ENCODE measurements around the gene UGT2B7.
"Not testable (repeated sequence)": the region's sequence is repeated elsewhere in the genome, so short reads cannot be mapped to it uniquely, and the experiment has no call there.

The UGT2B7 gene

GRCh38 chr4:69096111-69096656 lies at the start of gene UGT2B7:
UGT2B7 (plus strand) TSS chr4:69096474; CDS start chr4:69096521, 47 bp downstream.
- no peak for DNase-seq

GRCh38 chr4:69049860-69050259 lies 46.4 kb upstream of the UGT2B7 start:
- no peak for DNase-seq

GRCh38 chr4:69050853-69051575 lies 45.3 kb upstream of the UGT2B7 start:
- DNase-seq = not testable (repeated sequence)

DNA sequence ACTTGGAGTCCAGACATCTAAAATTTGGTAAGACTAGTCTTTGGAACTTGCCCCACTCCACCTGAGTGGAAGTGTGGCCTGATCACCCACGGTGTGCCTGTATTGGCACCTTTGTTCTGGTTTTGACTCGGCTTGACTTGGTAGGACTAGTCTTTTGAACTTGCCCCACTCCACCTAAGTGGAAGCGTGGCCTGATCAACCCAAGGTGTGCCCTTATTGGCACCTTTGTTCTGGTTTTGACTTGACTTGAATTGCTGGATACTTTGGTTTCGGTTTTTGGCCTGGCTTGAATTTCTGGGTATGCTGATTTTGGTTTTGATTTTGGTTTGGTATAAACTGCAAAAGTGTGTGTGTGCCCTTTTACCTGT lies 44.7 kb upstream of the UGT2B7 start:
- no peak for DNase-seq

DNA sequence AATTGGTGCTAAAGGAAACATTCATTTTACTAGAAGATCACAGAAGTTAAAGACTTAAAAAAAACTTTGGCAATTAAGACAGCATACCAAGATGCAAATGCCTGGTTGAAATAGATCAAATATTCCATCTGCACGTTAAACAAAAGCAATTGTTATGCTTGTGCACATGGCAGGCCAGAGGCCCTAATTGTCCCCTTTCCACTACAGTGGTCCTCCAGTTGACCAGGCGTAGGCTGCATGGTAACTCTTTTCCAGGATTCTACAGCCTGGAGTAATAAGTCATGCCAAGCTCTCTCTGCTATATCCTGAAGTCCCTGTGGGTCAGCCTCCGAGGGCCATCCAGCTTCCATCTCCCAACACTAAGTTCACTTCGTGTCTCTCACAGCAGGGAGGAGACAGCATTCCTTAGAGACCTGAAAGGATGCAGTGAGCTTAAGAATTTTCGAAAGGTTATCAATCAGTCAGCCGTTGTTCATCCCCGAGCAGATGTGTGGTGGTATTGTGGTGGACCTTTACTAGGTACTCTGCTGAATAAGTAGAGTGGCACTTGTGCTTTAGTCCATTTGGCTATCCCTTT lies 42.9 kb upstream of the UGT2B7 start:
- not testable (repeated sequence) for DNase-seq

DNA sequence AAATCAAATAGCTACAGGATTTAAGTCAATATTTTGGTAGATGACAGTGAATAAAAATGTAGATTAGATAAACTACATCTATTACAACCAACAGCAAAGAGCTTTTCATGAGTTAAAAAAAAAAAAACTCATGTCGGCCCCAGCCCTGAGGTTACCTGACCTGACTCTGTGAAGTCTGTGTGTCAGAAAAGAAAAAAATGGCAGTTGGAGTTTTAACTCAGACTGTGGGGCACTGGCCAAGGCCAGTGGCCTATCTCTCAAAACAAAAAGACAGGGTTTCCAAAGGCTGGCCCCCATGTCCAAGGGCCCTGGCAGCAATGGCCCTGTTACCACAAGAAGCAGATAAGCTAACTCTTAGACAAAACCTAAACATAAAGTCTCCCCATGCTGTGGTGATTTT lies 42.2 kb upstream of the UGT2B7 start:
- not testable (repeated sequence) for DNase-seq

- no peak for DNase-seq
Measured at GRCh38 chr4:69054578-69055200, 41.6 kb upstream of the UGT2B7 start.

DNA sequence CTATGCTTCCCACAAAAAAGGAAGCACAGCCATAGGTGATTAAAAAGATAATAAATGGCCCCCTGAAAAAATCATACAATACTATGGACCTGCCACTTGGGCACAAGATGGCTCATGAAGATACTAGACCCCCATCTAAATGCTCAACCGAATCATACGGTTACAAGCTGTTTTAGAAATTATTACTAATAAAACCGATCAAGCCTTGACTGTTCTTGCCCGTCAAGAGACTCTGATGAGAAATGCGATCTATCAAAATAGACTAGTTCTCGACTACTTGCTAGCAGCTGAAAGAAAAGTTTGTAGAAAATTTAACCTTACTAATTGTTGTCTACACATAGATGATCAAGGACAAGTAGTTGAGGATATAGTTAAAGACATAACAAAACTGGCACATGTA lies 40.1 kb upstream of the UGT2B7 start:
- no peak for DNase-seq

- no peak for DNase-seq
Measured at GRCh38 chr4:69056921-69057550, 39.2 kb upstream of the UGT2B7 start.

DNA sequence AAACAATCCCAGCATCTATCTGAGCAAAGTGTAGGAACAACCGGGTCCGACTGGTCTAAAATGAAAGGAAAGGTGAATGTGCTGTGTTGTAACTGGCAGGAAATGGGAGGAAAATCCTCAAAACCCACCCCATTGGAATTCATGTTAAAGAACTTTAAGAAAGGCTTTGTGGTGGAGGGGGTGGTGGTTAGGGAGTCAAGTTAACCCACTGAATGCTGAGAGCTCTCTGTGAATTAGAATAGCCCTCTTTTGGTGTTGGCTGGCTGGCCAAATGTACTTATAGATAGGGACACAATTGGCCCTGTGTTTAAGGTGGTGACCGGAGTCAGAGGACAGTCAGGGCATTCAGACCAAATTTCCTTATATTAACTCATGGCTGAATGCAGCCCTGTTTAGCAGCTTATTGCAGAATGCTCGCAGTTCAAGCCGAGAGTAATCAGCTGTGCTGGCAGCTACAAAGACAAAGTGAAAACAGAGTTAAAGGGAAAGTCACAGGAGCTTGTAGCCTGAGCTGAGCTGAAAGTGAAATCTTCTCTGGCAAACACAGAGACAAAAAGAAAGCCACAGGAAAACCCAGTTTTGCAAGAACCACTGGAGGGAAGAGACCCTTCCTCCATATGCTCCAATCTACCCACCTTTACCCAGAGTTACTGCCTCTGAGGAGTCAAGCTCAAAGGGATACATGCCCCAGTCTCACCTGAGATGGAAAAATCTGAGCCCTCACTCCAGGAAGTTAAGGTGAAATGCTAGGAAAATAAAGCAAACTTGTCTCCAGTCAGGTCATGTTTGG lies 38.5 kb upstream of the UGT2B7 start:
- DNase-seq = peak in 7 of 51 donors; percentile 1 to 10 (median 3)

- DNase-seq = no peak
Measured at GRCh38 chr4:69058410-69059059, 37.7 kb upstream of the UGT2B7 start.

GRCh38 chr4:69060651-69061308 lies 35.5 kb upstream of the UGT2B7 start:
- no peak for DNase-seq

DNA sequence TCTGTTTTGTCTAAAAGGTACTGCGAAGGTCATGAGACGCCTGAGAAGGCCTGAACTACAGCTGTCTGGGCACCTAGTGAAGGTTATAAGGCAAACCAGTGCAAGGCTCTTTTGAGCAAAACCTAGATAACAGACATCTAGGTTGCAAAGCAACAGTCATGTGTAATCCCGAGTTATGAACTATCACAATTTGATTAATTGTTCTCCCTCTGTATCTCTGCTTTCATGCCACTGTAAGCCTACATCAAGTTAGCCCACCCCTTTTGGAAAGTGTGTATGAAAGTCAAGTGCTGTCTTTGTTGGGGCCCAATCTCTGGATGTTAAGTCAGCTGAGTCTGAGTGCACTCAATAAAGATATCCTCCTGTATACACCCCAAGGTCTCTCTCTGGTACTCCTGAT lies 31.9 kb upstream of the UGT2B7 start:
- DNase-seq = no peak

DNA sequence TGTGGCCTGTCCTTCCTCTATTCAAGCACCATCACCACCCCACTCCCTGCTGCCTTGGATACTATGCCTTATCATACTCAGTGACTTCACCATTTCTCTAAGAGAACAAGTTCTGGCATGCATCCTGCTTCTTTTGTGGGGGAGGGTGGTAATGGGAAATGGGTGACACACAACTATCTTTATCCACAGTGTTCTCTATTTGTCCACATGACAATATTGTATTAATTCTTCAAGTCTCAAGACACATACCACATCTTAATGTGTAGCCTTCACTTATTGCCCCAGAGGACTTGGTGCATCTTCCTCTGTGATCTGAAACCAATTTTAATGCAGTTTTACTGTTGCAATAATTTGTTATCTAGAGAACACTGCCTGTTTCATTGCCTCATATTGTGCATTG lies 29.3 kb upstream of the UGT2B7 start:
- DNase-seq = no peak

DNA sequence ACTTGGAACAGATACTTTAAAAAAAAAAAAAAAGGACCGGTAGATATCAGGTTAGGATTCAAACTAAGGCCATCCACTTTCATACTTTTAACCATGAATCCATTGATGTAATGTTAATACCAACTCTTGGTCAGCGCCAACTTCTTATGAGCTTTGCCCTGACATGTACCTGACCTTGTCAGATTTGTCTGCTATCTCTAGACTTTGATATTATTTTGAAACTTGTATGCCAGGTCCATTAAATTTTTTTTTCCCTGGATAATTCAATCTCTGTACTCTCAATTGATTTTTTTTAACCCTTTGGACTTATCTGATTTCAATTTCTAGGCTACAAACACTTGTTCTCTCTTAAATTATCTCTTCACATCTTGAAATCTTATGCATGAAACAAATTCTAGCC lies 27.2 kb upstream of the UGT2B7 start:
- DNase-seq = no peak

- DNase-seq = no peak
Measured at GRCh38 chr4:69070590-69070989, 25.7 kb upstream of the UGT2B7 start.

- DNase-seq = no peak
Measured at GRCh38 chr4:69071286-69071685, 25.0 kb upstream of the UGT2B7 start.

- DNase-seq = no peak
Measured at GRCh38 chr4:69073375-69073774, 22.9 kb upstream of the UGT2B7 start.

- no peak for DNase-seq
Measured at GRCh38 chr4:69075061-69075792, 21.0 kb upstream of the UGT2B7 start.

GRCh38 chr4:69078852-69079251 lies 17.4 kb upstream of the UGT2B7 start:
- no peak for DNase-seq
